Ammon's horn (tissue), 1 donor: ENCODE results near the gene FASTKD3.
A peak's percentile ranks its signal among the peaks of the same experiment; 100 is the strongest.
"Not testable (repeated sequence)": the region's sequence is repeated elsewhere in the genome, so short reads cannot be mapped to it uniquely, and the experiment has no call there.

ENCODE experiments used
- DNase-seq: peaks from one replicate; pipeline ENCODE4 v3.0.0-alpha.2; 2016; ENCODE audit warnings: low spot score

The FASTKD3 gene

GRCh38 chr5:7868773-7869473 lies at the start of gene FASTKD3, which contains the start of gene MTRR:
Gene FASTKD3, minus strand, starts transcription at chr5:7869031. Its CDS starts 948 bp downstream, at chr5:7868083.
Gene MTRR, plus strand, starts transcription at chr5:7869148. Its CDS starts 1,647 bp downstream, at chr5:7870795.
- DNase-seq, result peak; percentile 97

GRCh38 chr5:7917130-7918123 lies 48.6 kb upstream of the FASTKD3 start:
- no peak for DNase-seq

DNA sequence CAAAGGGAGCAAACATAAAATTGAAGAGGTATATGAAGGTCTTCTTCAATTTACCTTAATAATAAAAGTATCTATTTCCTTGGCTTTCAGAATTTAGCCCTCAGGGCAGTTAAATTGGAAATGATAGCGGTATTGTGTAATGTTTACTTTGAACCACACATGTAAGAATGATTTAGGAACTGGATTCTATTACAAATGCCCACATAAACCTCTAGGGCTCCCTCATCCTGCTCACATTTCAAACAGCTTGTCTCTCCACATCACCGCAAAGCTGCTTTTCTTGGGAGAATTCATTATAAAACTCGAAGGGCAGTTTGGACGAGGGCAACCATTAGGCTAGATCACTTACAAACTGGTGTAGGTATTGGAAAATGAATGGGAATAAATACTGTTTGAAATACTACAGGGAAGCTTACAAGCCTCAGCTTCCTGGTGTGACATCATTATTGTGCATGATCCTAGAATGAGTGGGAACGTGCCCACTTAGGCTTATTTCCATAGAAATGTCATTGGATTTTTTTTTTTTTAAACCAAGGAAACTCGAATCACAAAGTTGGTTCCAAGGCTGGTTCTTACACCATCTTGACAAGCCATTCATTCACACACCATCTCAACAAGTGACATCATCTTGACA lies 47.5 kb upstream of the FASTKD3 start:
- DNase-seq, result no peak

DNA sequence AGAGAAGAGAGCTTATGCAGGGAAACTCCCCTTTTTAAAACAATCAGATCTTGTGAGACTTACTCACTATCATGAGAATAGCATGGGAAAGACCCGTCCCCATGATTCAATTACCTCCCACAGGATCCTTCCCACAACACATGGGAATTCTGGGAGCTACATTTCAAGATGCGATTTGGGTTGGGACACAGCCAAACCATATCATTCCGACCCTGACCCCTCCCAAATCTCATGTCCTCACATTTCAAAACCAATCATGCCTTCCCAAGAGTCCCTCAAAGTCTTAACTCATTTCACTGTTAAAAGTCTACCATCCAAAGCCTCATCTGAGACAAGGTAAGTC lies 42.6 kb upstream of the FASTKD3 start:
- not testable (repeated sequence) for DNase-seq

- DNase-seq, result no peak
Measured at GRCh38 chr5:7910738-7911428, 42.1 kb upstream of the FASTKD3 start.

DNA sequence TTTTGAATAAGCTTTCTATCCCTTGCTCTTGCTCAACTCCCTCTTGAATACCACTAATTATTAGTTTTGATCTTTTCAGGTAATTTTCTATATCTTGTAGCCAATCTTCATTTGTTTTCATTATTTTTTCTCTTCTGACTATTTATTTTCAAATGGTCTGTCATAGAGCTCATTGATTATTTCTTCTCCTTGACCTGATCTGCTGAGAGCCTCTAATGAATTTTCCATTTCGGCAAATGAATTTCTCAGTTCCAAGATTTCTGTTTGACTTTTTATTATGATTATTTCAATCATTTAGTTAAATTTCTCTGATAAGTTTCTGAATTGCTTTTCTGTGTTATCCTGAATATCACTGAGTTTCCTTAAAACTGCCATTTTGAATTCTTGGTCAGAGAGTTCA lies 39.5 kb upstream of the FASTKD3 start:
- no peak for DNase-seq

DNA sequence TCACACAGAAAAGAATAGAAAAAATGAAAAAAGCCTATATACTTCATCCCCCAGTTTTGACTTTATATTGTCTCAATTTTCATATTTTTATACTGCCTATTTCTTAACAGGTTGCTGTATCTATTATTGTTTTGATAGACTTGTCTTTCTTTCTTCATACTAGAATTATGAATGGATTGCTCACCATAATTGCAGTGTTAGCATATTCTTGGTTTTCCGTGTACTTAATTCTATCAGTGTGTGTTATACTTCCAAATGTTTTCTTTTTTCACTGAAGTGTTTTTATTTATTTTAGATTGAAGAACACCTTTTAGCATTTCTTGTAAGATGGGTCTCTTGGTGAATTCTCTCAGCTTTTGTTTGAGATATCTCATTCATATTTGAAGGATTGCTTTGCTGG lies 38.8 kb upstream of the FASTKD3 start:
- no peak for DNase-seq

- no peak for DNase-seq
Measured at GRCh38 chr5:7904170-7904569, 35.3 kb upstream of the FASTKD3 start.

- no peak for DNase-seq
Measured at GRCh38 chr5:7902666-7903625, 34.1 kb upstream of the FASTKD3 start.

DNA sequence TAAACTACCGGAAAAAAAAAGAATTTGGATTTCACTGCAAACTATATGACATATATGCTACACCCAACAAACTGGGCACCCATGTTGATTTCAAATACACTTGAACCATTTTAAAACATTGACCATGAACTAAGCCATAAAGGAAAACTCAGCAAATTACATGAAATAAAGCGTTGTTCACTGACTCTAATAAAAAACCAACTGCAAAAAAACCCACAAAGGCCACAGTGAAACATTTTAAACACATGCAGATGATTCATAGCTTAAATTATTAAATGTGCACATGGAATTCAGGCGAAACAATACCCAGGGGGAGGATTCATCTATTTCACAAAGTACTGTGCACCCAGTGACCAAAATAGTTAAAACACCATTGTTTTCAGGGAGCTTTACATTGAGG lies 33.4 kb upstream of the FASTKD3 start:
- DNase-seq, result no peak

DNA sequence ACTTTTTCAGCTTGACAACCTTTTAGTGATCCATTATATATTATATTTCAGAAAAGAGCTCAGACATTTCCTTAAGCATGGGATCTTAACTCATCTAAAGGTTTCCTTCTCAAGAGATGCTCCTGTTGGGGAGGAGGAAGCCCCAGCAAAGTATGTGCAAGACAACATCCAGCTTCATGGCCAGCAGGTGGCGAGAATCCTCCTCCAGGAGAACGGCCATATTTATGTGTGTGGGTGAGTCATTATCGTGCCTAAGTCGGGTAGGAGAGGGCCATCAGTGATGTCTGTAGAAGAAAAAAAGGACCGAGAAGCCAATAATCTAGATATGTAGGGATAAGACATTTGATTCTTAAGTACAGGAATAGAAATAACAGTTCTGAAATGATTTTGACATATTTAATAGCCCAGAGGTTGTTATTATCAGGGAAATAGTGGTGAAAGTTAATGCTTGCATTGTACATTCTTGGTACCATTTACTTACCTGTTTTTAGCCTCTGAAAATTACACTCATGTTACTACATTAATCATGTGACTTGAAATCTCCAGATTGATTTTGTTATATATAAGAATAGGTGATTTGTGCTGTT lies 28.3 kb upstream of the FASTKD3 start:
- no peak for DNase-seq

DNA sequence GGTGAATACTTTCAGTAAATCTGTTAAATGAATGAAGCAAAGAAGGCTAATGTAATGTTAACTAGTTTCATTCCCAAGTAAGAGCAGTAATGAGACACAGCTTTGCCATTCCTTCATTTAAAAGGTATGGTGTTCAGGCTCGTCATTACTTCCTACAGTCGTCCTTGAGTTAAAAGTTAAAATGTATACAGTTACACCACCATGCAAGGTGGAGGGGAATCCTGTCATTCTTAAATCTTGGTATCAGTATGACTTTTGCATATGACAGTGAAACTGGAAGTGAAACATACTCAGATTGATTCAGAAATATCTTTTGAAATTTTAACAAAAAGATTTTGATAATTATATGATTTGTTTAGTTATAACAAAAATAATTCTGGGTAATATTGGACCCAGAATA lies 26.0 kb upstream of the FASTKD3 start:
- no peak for DNase-seq

DNA sequence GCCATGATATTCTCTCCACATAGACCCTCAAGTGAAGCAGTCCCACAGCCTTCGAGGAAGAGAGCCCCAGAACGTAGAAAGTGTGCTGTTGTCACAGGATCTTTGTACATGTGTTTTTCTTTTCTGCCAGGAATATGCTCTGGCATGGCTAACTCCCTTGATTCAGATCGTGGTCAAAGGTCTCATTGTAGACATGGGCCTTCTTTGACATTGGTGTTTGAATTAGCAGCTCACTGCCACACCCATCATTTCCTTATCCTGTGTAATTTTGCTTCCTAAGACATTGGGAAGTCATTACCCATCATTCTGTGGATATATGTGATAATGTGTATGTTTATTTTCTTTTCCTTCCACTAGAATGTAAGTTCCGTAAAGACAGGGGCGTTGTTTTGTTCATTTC lies 25.6 kb upstream of the FASTKD3 start:
- no peak for DNase-seq

GRCh38 chr5:7888901-7889300 lies 20.1 kb upstream of the FASTKD3 start:
- DNase-seq, result no peak

GRCh38 chr5:7886849-7887475 lies 18.1 kb upstream of the FASTKD3 start:
- peak; percentile 39 for DNase-seq

DNA sequence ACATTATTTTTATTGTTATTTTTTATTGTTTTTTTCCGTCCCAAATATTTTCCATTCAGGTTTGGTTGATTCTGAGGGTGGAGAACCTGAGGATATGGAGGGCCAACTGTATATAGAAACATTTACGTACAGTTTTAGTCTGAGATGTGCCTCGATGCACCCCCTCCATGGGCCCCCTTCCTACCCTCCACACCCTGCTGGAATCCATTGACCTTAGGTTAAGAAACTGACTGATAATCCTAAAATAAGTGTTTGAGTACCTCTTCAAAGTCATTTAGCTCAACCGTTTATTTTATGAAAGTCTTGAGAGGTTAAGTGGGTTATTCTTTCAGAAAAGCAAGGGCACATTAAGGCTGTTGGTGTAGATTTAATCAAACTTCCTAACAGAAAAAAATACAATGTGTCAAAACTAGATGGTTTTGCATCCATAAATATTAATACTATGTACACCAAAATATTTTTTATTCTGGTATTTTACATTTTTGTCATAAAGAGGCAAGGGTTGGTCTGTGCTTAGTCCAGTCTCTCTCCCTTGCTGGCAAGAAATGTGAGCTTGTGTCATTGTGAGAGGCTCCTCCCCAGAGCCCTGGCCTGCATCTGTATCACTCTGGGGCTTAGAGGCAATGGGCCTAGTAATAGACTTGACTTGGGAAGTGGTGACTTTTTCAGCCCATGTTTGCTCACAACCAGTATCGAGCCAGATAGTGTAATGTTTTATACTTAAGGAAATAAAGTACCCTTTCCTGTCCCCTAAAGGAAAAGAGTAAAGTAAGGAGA lies 15.8 kb upstream of the FASTKD3 start:
- peak; percentile 77 for DNase-seq

DNA sequence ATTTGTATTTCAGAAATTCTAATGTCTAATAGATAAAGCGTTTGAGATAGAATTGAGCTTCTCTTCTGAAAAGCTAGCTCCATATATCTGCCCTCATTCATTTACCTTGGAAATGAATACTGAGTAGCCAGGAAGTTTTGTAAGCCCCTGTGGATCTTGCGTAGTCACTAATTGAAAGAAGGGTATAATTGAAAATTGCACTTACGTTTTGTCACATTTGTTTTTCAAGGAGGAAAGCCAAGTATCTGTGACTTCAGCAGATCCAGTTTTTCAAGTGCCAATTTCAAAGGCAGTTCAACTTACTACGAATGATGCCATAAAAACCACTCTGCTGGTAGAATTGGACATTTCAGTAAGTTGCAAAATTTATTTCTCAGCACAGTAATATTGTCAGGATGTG lies 14.1 kb upstream of the FASTKD3 start:
- no peak for DNase-seq

- peak; percentile 83 for DNase-seq
Measured at GRCh38 chr5:7881816-7882215, 13.0 kb upstream of the FASTKD3 start.

- no peak for DNase-seq
Measured at GRCh38 chr5:7881091-7881490, 12.3 kb upstream of the FASTKD3 start.
